ENCODE results near the gene SEL1L2.

Gene SEL1L2

GRCh38 chr20:13928901-13929300, 61.5 kb downstream of the SEL1L2 start:
- no peak for DNase-seq (ENCODE audit: low spot score)

GRCh38 chr20:13927171-13927570, 63.2 kb downstream of the SEL1L2 start:
- DNase-seq (ENCODE audit: low spot score): no peak

- DNase-seq (ENCODE audit: low spot score): peak; percentile 38
Observed at GRCh38 chr20:13922241-13922640, 68.2 kb downstream of the SEL1L2 start.

- DNase-seq (ENCODE audit: low spot score): no peak
Observed at GRCh38 chr20:13915284-13915683, 75.1 kb downstream of the SEL1L2 start.

GRCh38 chr20:13913572-13913971, 76.8 kb downstream of the SEL1L2 start:
- DNase-seq (ENCODE audit: low spot score): no peak

- no peak for DNase-seq (ENCODE audit: low spot score)
Observed at GRCh38 chr20:13913131-13913530, 77.3 kb downstream of the SEL1L2 start.

GRCh38 chr20:13910492-13910891, 79.9 kb downstream of the SEL1L2 start:
- DNase-seq (ENCODE audit: low spot score): no peak

GRCh38 chr20:13909067-13909466, 81.3 kb downstream of the SEL1L2 start:
- DNase-seq (ENCODE audit: low spot score): no peak

- no peak for DNase-seq (ENCODE audit: low spot score)
Observed at GRCh38 chr20:13904766-13905165, 85.6 kb downstream of the SEL1L2 start.

- DNase-seq (ENCODE audit: low spot score): no peak
Observed at GRCh38 chr20:13900496-13900895, 89.9 kb downstream of the SEL1L2 start.

GRCh38 chr20:13898012-13898612, 92.3 kb downstream of the SEL1L2 start:
- DNase-seq (ENCODE audit: low spot score): no peak

GRCh38 chr20:13891575-13891974, 98.8 kb downstream of the SEL1L2 start:
- DNase-seq (ENCODE audit: low spot score): no peak

GRCh38 chr20:13884803-13885202, 105.6 kb downstream of the SEL1L2 start:
- no peak for DNase-seq (ENCODE audit: low spot score)

GRCh38 chr20:13883425-13883824, 107.0 kb downstream of the SEL1L2 start:
- DNase-seq (ENCODE audit: low spot score): no peak

GRCh38 chr20:13878566-13878965, 111.8 kb downstream of the SEL1L2 start:
- DNase-seq (ENCODE audit: low spot score): no peak

- no peak for DNase-seq (ENCODE audit: low spot score)
Observed at GRCh38 chr20:13877793-13878192, 112.6 kb downstream of the SEL1L2 start.

- no peak for DNase-seq (ENCODE audit: low spot score)
Observed at GRCh38 chr20:13875265-13875811, 115.1 kb downstream of the SEL1L2 start.

GRCh38 chr20:13874394-13875157, 115.8 kb downstream of the SEL1L2 start:
- no peak for DNase-seq (ENCODE audit: low spot score)

GRCh38 chr20:13873831-13874230, 116.6 kb downstream of the SEL1L2 start:
- no peak for DNase-seq (ENCODE audit: low spot score)

- no peak for DNase-seq (ENCODE audit: low spot score)
Observed at GRCh38 chr20:13870170-13870748, 120.2 kb downstream of the SEL1L2 start.

- no peak for DNase-seq (ENCODE audit: low spot score)
Observed at GRCh38 chr20:13868331-13868730, 122.1 kb downstream of the SEL1L2 start.

- DNase-seq (ENCODE audit: low spot score): peak; percentile 40
Observed at GRCh38 chr20:13865791-13866351, 124.5 kb downstream of the SEL1L2 start.

GRCh38 chr20:13865156-13865555, 125.3 kb downstream of the SEL1L2 start:
- no peak for DNase-seq (ENCODE audit: low spot score)
